Measurements from ENCODE around the gene PFKFB3. TPM values are rescaled to one million over a fixed set of nuclear protein-coding genes. Genes with fewer than 3 reads are reported as not detected.
"Not testable (repeated sequence)": the region's sequence is repeated elsewhere in the genome, so short reads cannot be mapped to it uniquely, and the experiment has no call there.

Gene PFKFB3
- total RNA-seq, 2 experiments from 2014 or later: 133 to 183 TPM

DNA sequence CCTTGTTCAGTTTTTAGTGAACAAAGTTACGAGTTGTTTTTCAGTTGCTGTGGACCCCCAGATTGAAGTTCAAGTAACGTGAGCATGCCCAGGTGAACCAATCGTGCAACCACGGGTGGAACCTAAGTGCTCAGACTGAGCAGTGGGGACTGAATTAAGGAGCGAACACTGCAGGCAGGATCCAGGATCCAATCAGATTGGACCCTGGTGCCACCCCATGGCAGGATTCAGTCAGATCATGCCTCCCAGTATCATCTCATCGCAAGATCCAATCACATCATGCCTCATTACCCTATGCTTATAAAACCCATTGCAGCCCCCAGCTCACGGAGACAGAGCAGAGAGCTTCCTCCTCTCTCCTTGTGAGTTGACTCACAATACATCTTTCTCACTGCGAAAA lies 80.9 kb downstream of the PFKFB3 start:
- ChIA-PET POLR2A (no interaction called here), CTCF (no interaction called here)
- H3K4me3 Mint-ChIP-seq: no peak overlapping the region
- no peak overlapping the region for H3K27ac Mint-ChIP-seq
- no peaks in the 10 kb centered on the region for H3K27me3 Mint-ChIP-seq
- peaks cover 13% of the 10 kb centered on the region for H3K4me1 Mint-ChIP-seq
- ATAC-seq: no peak
- DNase-seq: no peak
- no peaks in the 10 kb centered on the region for H3K36me3 Mint-ChIP-seq (ENCODE audit: low read depth)
- intact Hi-C loops (cut with DNase I, micrococcal nuclease): no loop called here
- no peaks in the 10 kb centered on the region for H3K9me3 Mint-ChIP-seq (ENCODE audit: low read depth)

DNA sequence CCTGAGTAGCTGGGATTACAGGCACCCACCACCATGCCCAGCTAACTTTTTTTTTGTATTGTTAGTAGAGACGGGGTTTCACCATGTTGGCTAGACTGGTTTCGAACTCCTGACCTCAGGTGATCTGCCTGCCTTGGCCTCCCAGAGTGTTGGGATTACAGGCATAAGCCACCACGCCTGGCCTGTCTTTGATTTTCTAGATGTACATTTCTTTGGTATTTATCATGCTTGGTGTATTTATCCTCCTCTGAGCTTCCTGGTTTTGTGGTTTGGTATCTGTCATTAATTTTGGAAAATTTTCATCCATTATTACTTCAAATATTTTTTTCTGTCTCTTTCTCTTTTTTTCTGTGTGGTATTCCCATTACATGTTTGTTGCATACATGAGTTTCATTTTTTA lies 87.9 kb downstream of the PFKFB3 start:
- H3K27me3 Mint-ChIP-seq, POLR2A ChIA-PET, ATAC-seq, H3K4me3 Mint-ChIP-seq, DNase-seq: not testable (repeated sequence)
- intact Hi-C loops (cut with DNase I, micrococcal nuclease): loop anchor here (1.0 to 5.0 kb wide), 4 partner anchors 15 to 112 kb away; no protein-coding TSS in a partner anchor
- Mint-ChIP-seq H3K9me3 (ENCODE audit: low read depth) (peaks cover 11% of the 10 kb centered on the region), H3K27ac (peak overlapping the region; percentile 98), H3K36me3 (ENCODE audit: low read depth) (peaks cover 21% of the 10 kb centered on the region), H3K4me1 (peaks cover 44% of the 10 kb centered on the region)
- CTCF ChIA-PET: interaction anchor here (1.0 to 2.3 kb wide), 3 partner anchors 10 to 111 kb away, joined by 3 to 6 read pairs (median 3); partner anchors contain the start of gene PFKFB3

GRCh38 chr10:6292741-6293151 lies 90.0 kb downstream of the PFKFB3 start:
- intact Hi-C loops (cut with DNase I, micrococcal nuclease): loop anchor here in 1 of 2 experiments (5.0 kb wide), 1 partner anchor 110 kb away; no protein-coding TSS in a partner anchor
- POLR2A ChIA-PET: no interaction called here
- no peak for ATAC-seq
- CTCF ChIA-PET: interaction anchor here (1.5 to 2.3 kb wide), 2 partner anchors 90 to 109 kb away, joined by 3 to 6 read pairs; partner anchors contain the start of gene PFKFB3
- Mint-ChIP-seq H3K27ac (peak overlapping the region; percentile 87), H3K27me3 (no peaks in the 10 kb centered on the region), H3K36me3 (ENCODE audit: low read depth) (peaks cover 32% of the 10 kb centered on the region), H3K4me1 (peaks cover 63% of the 10 kb centered on the region), H3K4me3 (no peak overlapping the region), H3K9me3 (ENCODE audit: low read depth) (peaks cover 13% of the 10 kb centered on the region)
- no peak for DNase-seq

DNA sequence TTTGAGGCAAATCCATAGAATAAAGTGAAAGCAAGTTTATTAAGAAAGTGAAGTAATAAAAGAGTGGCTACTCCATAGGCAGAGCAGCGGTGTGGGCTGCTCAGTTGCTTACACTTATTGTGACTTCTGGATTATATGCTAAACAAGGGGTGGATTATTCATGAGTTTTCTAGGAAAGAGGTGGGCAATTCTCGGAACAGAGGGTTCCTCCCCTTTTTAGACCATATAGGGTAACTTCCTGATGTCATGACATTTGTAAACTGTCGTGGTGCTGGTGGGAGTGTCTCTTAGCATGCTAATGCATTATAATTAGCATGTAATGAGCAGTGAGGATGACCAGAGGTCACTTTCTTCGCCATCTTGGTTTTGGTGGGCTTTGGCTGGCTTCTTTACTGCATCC lies 93.7 kb downstream of the PFKFB3 start:
- intact Hi-C loops (cut with DNase I, micrococcal nuclease); DNase-seq; ATAC-seq; H3K27me3 Mint-ChIP-seq; POLR2A ChIA-PET; H3K4me3 Mint-ChIP-seq: not testable (repeated sequence)
- CTCF ChIA-PET: interaction anchor here (0.8 to 0.9 kb wide), 2 partner anchors 48 to 284 kb away, joined by 3 to 4 read pairs; no protein-coding TSS in a partner anchor
- Mint-ChIP-seq H3K27ac (peak overlapping the region; percentile 93), H3K36me3 (ENCODE audit: low read depth) (peaks cover 46% of the 10 kb centered on the region), H3K4me1 (peaks cover 87% of the 10 kb centered on the region), H3K9me3 (ENCODE audit: low read depth) (peaks cover 18% of the 10 kb centered on the region)

- DNase-seq (no peak), ATAC-seq (no peak)
- ChIA-PET POLR2A (no interaction called here), CTCF (no interaction called here)
- H3K27ac Mint-ChIP-seq: peak overlapping the region; percentile 93
- peaks cover 18% of the 10 kb centered on the region for H3K9me3 Mint-ChIP-seq (ENCODE audit: low read depth)
- no peaks in the 10 kb centered on the region for H3K27me3 Mint-ChIP-seq
- peaks cover 85% of the 10 kb centered on the region for H3K4me1 Mint-ChIP-seq
- H3K4me3 Mint-ChIP-seq: no peak overlapping the region
- intact Hi-C loops (cut with DNase I, micrococcal nuclease): no loop called here
- peaks cover 46% of the 10 kb centered on the region for H3K36me3 Mint-ChIP-seq (ENCODE audit: low read depth)
These were observed 94.1 kb downstream of the PFKFB3 start for GRCh38 chr10:6296828-6297251.

DNA sequence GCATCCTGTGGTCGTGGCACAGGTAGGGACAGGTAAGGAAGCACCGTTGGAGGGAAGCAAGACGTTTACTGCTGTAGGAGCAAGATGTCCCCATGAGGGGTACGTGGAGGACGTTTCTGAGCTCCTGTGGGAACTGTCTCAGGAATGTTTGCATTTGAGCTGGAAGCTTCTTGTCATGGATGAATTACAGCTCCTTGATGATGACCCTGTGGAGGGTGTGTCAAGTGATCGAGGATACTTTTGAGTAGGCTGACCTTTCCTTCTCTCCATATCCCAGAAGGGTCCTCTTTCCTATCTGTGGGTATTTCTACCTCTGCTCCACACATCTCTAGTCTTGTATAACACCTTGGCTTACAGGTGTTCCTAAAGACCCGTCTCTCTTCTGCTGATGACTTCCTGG lies 94.8 kb downstream of the PFKFB3 start:
- ATAC-seq (no peak), DNase-seq (no peak)
- Mint-ChIP-seq H3K27ac (peak overlapping the region; percentile 74), H3K4me1 (peaks cover 80% of the 10 kb centered on the region), H3K9me3 (ENCODE audit: low read depth) (peaks cover 18% of the 10 kb centered on the region), H3K36me3 (ENCODE audit: low read depth) (peaks cover 46% of the 10 kb centered on the region), H3K27me3 (no peaks in the 10 kb centered on the region), H3K4me3 (no peak overlapping the region)
- intact Hi-C loops (cut with DNase I, micrococcal nuclease): no loop called here
- POLR2A ChIA-PET: no interaction called here
- CTCF ChIA-PET: no interaction called here

GRCh38 chr10:6297951-6298381 lies 95.2 kb downstream of the PFKFB3 start:
- Mint-ChIP-seq H3K4me3 (no peak overlapping the region), H3K27ac (peak overlapping the region; percentile 74), H3K4me1 (peaks cover 75% of the 10 kb centered on the region), H3K27me3 (no peaks in the 10 kb centered on the region), H3K36me3 (ENCODE audit: low read depth) (peaks cover 42% of the 10 kb centered on the region), H3K9me3 (ENCODE audit: low read depth) (peaks cover 18% of the 10 kb centered on the region)
- intact Hi-C loops (cut with DNase I, micrococcal nuclease): no loop called here
- ChIA-PET POLR2A (no interaction called here), CTCF (no interaction called here)
- DNase-seq (no peak), ATAC-seq (no peak)

- peaks cover 76% of the 10 kb centered on the region for H3K4me1 Mint-ChIP-seq
- POLR2A ChIA-PET: interaction anchor here (2.8 kb wide), 1 partner anchor 49 kb away, joined by 20 read pairs; no protein-coding TSS in a partner anchor
- CTCF ChIA-PET: interaction anchor here (0.6 to 0.8 kb wide), 2 partner anchors 25 to 372 kb away, joined by 3 read pairs; no protein-coding TSS in a partner anchor
- DNase-seq (no peak), ATAC-seq (no peak)
- intact Hi-C loops (cut with DNase I, micrococcal nuclease): no loop called here
- H3K27me3 Mint-ChIP-seq: no peaks in the 10 kb centered on the region
- H3K27ac Mint-ChIP-seq: peak overlapping the region; percentile 80
- H3K36me3 Mint-ChIP-seq (ENCODE audit: low read depth): peaks cover 39% of the 10 kb centered on the region
- peaks cover 18% of the 10 kb centered on the region for H3K9me3 Mint-ChIP-seq (ENCODE audit: low read depth)
- no peak overlapping the region for H3K4me3 Mint-ChIP-seq
These were observed 95.7 kb downstream of the PFKFB3 start for GRCh38 chr10:6298428-6298827.

DNA sequence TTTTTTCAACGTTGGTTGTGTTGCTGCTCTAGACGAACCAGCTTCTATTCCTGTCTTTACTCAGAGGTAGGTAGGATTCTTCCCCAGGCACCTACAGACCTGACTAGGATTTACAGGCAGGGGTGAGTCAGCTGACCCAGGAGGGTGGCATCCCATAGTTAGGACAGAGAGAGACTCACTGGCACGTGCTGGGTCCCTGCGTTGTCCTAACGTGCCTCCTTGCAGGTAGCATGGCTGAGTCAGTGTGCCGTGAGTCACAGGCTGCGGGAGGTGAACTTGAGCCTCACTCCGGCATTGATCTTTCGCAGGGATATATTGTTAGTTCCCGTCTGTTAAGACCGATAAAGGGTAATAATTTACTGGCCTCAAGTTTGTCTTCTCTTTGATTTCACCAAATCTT lies 96.5 kb downstream of the PFKFB3 start:
- Mint-ChIP-seq H3K36me3 (ENCODE audit: low read depth) (peaks cover 33% of the 10 kb centered on the region), H3K27ac (peak overlapping the region; percentile 80), H3K4me3 (peak overlapping the region; percentile 30), H3K27me3 (no peaks in the 10 kb centered on the region), H3K9me3 (ENCODE audit: low read depth) (peaks cover 11% of the 10 kb centered on the region), H3K4me1 (peaks cover 69% of the 10 kb centered on the region)
- POLR2A ChIA-PET: interaction anchor here (1.0 to 2.8 kb wide), 2 partner anchors 24 to 48 kb away, joined by 3 to 20 read pairs; no protein-coding TSS in a partner anchor
- CTCF ChIA-PET: interaction anchor here (0.6 to 1.8 kb wide), 8 partner anchors 23 to 371 kb away, joined by 3 to 6 read pairs (median 4); partner anchors contain the start of gene PFKFB3
- ATAC-seq: peak; percentile 63
- DNase-seq: peak; percentile 86
- intact Hi-C loops (cut with DNase I, micrococcal nuclease): no loop called here

DNA sequence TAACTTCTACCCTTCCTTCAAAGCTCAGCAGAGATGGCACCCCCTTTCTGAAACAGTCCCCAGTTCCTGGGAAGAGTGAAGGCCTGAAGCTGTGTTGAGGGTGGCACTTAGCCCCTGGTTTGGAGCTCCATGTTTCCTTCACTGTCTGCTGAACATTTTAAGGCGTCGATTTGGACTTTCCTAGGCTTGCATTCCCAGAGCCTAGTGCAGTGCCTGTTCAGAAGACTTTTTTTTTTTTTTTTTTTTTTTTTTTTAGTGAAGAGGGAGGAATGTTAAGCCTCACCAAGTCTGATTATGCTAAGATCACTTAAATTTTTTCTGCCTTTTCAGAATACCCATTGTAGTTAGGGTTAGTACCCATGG lies 97.0 kb downstream of the PFKFB3 start:
- ChIA-PET CTCF (interaction anchor here (0.6 to 1.8 kb wide), 12 partner anchors 8 to 214 kb away, joined by 3 to 6 read pairs (median 4); partner anchors contain the start of gene PFKFB3), POLR2A (interaction anchor here (1.0 to 2.8 kb wide), 2 partner anchors 24 to 48 kb away, joined by 3 to 20 read pairs; no protein-coding TSS in a partner anchor)
- Mint-ChIP-seq H3K4me1 (peaks cover 65% of the 10 kb centered on the region), H3K9me3 (ENCODE audit: low read depth) (peaks cover 10% of the 10 kb centered on the region), H3K27me3 (no peaks in the 10 kb centered on the region), H3K4me3 (peak overlapping the region; percentile 30), H3K36me3 (ENCODE audit: low read depth) (peaks cover 28% of the 10 kb centered on the region), H3K27ac (peak overlapping the region; percentile 80)
- DNase-seq (no peak), ATAC-seq (peak; percentile 7)
- intact Hi-C loops (cut with DNase I, micrococcal nuclease): loop anchor here (1.0 to 2.0 kb wide), 2 partner anchors 29 to 47 kb away; no protein-coding TSS in a partner anchor

DNA sequence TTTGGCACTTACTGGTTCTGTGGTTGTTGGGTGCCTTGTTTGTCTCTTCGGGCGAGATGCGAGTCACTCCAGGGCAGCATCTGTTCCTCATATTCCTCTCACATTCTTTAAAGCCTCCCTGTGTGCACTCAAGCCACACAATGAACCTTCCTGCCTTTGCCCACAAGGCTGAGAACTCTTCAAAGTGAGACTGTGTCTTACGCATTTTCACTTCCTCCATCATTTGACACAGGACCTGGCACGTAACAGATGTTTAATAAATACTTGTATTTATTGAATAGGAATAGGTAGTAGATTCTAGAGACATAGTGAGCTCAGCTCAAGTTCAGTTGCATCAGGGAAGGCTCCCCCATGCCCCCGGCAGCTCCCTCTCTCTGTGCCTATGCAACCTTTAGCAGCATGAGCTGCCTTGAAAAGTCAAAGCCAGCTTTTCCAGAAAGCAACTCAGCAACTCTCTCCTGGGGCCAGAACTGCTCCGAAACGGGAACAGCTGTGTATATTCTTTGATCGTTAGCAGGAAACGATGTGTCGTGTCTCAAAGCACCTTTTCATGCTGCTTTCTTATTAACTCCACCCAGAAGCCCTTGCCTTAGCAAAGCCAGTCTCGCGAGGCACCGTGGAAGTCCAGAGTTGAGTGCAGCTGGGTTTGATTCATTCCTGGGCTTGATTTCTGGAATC lies 97.5 kb downstream of the PFKFB3 start:
- Mint-ChIP-seq H3K27me3 (no peaks in the 10 kb centered on the region), H3K4me3 (peak overlapping the region; percentile 30), H3K36me3 (ENCODE audit: low read depth) (peaks cover 25% of the 10 kb centered on the region), H3K9me3 (ENCODE audit: low read depth) (peaks cover 7% of the 10 kb centered on the region), H3K4me1 (peaks cover 59% of the 10 kb centered on the region), H3K27ac (peak overlapping the region; percentile 80)
- peak; percentile 68 for ATAC-seq
- intact Hi-C loops (cut with DNase I, micrococcal nuclease): loop anchor here (1.0 to 2.0 kb wide), 2 partner anchors 30 to 47 kb away; no protein-coding TSS in a partner anchor
- peak; percentile 65 for DNase-seq
- ChIA-PET CTCF (interaction anchor here (0.5 to 1.8 kb wide), 11 partner anchors 9 to 214 kb away, joined by 3 to 6 read pairs (median 3); partner anchors contain the start of gene PFKFB3), POLR2A (interaction anchor here (1.0 to 2.8 kb wide), 2 partner anchors 25 to 47 kb away, joined by 3 to 20 read pairs; no protein-coding TSS in a partner anchor)
